ENCODE data around the gene RETN. TPM values are rescaled to one million over a fixed set of nuclear protein-coding genes. Genes with fewer than 3 reads are reported as not detected.

RETN gene
- total and polyA plus RNA-seq, 2 donors (not counting 3 experiments of a cell fraction or from before 2014, with no cell fraction given), result not detected

DNA sequence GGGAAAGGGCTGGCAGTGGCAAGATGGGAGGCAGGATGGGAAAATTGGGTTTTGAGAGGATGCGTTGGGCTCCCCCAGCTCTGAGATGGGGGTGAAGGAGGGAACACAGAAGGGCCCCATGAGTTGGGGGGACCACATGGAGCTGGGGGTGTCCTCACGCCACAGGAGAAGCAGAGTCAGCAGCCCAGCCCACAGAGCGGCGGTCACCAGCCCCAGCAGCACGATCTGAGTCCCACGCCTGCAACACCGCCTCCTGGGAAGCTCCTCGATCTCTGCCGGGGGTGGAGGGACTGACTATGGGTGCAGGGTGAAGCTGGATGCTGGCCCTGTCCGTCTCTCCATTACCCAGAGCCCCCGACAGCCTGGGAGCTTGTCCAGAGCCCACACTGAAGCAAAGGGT, 29.7 kb downstream of the RETN start:
- H3K4me3 ChIP-seq (replicated peaks in 1 of 3; ENCODE audit: insufficient read depth in 1 of 3, low read depth in 1 of 3, low read length in 3 of 3), result no peak overlapping the region
- dilution Hi-C loops (cut with MboI; ENCODE audit: extremely low pct_ligation_motif_present, low sequenced_read_pairs) (no loop called here), intact Hi-C loops (cut with micrococcal nuclease) (no loop called here)
- CTCF ChIA-PET, result interaction anchor here (1.1 to 4.1 kb wide), 2 partner anchors 18 to 101 kb away, joined by 7 to 21 read pairs; partner anchors contain the start of gene TRAPPC5
- no peak overlapping the region for H3K9ac ChIP-seq (replicated peaks; ENCODE audit: extremely low read depth, insufficient read depth, low read length)
- H3K9me3 ChIP-seq (replicated peaks; ENCODE audit: control insufficient read depth, insufficient read depth, low read length), result no peaks in the 10 kb centered on the region
- FAIRE-seq, result no peak
- H3K4me2 ChIP-seq (ENCODE audit: insufficient read depth, low read length), result no peak overlapping the region
- H3K27me3 ChIP-seq (ENCODE audit: control insufficient read depth in 2 of 2, insufficient read depth in 2 of 2, low read length in 2 of 2), result no peaks in the 10 kb centered on the region
- TF ChIP-seq GATA2 (IDR thresholded peaks at IDR 0.05; ENCODE audit: insufficient read depth, insufficient read length, low read depth, low read length) (no peak), EZH2 (IDR thresholded peaks at IDR 0.05; ENCODE audit: borderline replicate concordance, low read depth, low read length, severe bottlenecking) (no peak), FOS (IDR thresholded peaks at IDR 0.05; ENCODE audit: borderline replicate concordance, insufficient read depth, low read length) (no peak), POLR2AphosphoS5 (IDR thresholded peaks at IDR 0.05; ENCODE audit: insufficient read depth, low read depth, low read length) (no peak), MYC (IDR thresholded peaks at IDR 0.05; ENCODE audit: low read depth, low read length) (no peak), JUN (IDR thresholded peaks at IDR 0.05; ENCODE audit: borderline replicate concordance, insufficient read depth, insufficient read length, low read depth) (no peak), POLR2A (IDR thresholded peaks at IDR 0.05; ENCODE audit: low read depth, low read length) (no peak)
- TF ChIP-seq, protein P1, sequence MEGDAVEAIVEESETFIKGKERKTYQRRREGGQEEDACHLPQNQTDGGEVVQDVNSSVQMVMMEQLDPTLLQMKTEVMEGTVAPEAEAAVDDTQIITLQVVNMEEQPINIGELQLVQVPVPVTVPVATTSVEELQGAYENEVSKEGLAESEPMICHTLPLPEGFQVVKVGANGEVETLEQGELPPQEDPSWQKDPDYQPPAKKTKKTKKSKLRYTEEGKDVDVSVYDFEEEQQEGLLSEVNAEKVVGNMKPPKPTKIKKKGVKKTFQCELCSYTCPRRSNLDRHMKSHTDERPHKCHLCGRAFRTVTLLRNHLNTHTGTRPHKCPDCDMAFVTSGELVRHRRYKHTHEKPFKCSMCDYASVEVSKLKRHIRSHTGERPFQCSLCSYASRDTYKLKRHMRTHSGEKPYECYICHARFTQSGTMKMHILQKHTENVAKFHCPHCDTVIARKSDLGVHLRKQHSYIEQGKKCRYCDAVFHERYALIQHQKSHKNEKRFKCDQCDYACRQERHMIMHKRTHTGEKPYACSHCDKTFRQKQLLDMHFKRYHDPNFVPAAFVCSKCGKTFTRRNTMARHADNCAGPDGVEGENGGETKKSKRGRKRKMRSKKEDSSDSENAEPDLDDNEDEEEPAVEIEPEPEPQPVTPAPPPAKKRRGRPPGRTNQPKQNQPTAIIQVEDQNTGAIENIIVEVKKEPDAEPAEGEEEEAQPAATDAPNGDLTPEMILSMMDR (IDR thresholded peaks at IDR 0.05; ENCODE audit: extremely low read depth in 1 of 2, insufficient read depth in 1 of 2, low read depth in 1 of 2, low read length in 2 of 2), result no peak
- TF ChIP-seq, protein P2, sequence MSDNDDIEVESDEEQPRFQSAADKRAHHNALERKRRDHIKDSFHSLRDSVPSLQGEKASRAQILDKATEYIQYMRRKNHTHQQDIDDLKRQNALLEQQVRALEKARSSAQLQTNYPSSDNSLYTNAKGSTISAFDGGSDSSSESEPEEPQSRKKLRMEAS (IDR thresholded peaks at IDR 0.05; ENCODE audit: insufficient read depth, insufficient read length), result no peak
- no peaks in the 10 kb centered on the region for H3K4me1 ChIP-seq (ENCODE audit: control insufficient read depth, extremely low read depth, insufficient read depth, low read length)
- H3K27ac ChIP-seq (ENCODE audit: insufficient read depth, low read depth, low read length), result no peak overlapping the region
- H2AFZ ChIP-seq (ENCODE audit: low read depth, low read length), result no peak overlapping the region
- BruUV-seq (replicated peaks), result no TSS peak
- DNase-seq (ENCODE audit: low read depth, low spot score), result no peak
- no peaks in the 10 kb centered on the region for H4K20me1 ChIP-seq (replicated peaks; ENCODE audit: control insufficient read depth, extremely low read depth, insufficient read depth, low read length)
- no peaks in the 10 kb centered on the region for H3K79me2 ChIP-seq (ENCODE audit: control insufficient read depth, insufficient read depth, low read length)
- POLR2A ChIA-PET, result no interaction called here
- no peaks in the 10 kb centered on the region for H3K36me3 ChIP-seq (ENCODE audit: control insufficient read depth in 2 of 2, extremely low read depth in 1 of 2, insufficient read depth in 2 of 2, low read length in 2 of 2)
- H3K9me1 ChIP-seq (replicated peaks; ENCODE audit: control insufficient read depth, extremely low read depth, insufficient read depth, low read length), result no peaks in the 10 kb centered on the region

Measured in endothelial cell of umbilical vein (primary cell).